Stimulated activated CD4-positive, alpha-beta T cell treated with anti-CD3 and anti-CD28 coated beads, Interleukin-12 subunit alpha, Interleukin-12 subunit beta, amount 100 ng/mL, for 48 hours (primary cell): Measurements from ENCODE around the gene DNM1.
"Not testable (repeated sequence)": the region's sequence is repeated elsewhere in the genome, so short reads cannot be mapped to it uniquely, and the experiment has no call there.

Experiments used
- DNase-seq, 3 donors: peaks; one replicate each; pipeline ENCODE4 v3.0.0-alpha.2; 2020; ENCODE audit warnings: low read depth in 2 of 3, low spot score in 1 of 3

The DNM1 gene

GRCh38 chr9:128274245-128274644 is 71.1 kb downstream of the DNM1 start:
- DNase-seq = no peak

DNA sequence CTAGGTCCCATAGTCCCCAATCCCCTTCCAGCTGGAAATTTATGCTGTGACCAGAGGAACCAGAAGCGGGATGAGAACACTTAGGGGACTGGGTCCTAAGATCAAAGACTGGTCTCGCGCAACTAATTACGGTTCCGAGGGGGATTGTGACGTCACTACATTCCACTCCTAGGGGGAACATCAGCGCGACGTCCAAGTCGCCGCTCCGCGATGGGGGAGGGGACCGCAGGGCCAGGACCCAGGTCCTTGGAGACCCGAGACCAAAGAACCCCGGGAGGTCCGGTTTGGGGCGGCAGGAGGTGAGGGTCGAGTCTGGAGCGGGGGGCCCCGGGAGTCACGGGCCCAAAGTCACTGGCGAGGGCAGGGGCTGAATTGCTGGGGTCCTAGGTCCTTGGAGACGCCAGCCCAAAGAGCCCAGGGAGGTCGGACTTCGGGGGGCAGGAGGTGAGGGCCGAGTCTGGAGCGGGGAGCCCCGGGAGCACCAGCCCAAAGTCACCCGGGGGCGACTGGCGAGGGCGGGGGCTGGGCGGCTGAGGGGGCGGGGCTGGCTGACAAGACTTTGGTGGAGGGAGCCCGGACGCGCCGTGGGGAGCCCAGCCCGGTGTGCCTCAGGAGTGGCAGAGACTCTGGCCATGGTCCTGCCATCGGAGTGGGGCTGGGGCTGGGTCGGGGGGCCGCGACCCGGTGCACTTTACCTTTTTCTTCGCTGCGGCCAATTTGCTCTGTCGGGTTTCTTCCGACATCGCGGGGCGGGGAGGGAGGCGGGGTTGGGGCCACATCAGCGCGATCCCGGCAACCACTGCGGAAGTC is 72.2 kb downstream of the DNM1 start, which contains the start of gene GOLGA2:
Gene GOLGA2, minus strand, starts transcription at position 810 of the 810 bp plus-strand sequence. Its CDS starts 31 bp downstream, at position 779.
- no peak for DNase-seq

DNA sequence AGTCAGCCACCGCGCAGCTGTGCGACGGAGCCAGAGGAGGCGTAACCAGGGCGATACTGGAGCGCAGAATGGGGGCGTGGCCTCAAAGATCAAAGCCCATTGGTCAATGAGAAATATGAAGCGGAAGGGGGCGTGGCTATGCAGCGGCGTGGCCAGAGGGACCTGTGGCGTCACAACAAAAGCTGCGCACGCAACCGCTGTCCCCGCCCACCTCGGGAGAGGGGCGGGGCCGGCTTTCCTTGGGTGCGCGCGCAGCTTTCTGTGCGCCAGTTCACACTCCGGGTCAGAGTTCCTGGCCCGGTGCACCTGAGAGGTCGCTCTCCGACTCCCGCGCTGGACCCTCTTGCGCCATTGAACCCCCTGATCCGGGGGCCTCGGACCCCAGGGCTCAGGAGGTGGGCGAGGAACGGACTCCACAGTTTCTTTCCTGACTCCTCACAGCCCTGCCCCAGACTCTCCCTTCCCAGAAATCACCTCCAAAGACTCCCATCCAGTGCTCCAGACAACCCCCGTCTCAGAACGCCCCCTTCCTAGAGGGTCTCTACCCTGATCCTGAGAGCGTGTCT is 72.9 kb downstream of the DNM1 start, which contains the start of gene SWI5:
Gene SWI5, plus strand, starts transcription at position 269 of the 566 bp plus-strand sequence.
- peak; percentile 100 for DNase-seq

DNA sequence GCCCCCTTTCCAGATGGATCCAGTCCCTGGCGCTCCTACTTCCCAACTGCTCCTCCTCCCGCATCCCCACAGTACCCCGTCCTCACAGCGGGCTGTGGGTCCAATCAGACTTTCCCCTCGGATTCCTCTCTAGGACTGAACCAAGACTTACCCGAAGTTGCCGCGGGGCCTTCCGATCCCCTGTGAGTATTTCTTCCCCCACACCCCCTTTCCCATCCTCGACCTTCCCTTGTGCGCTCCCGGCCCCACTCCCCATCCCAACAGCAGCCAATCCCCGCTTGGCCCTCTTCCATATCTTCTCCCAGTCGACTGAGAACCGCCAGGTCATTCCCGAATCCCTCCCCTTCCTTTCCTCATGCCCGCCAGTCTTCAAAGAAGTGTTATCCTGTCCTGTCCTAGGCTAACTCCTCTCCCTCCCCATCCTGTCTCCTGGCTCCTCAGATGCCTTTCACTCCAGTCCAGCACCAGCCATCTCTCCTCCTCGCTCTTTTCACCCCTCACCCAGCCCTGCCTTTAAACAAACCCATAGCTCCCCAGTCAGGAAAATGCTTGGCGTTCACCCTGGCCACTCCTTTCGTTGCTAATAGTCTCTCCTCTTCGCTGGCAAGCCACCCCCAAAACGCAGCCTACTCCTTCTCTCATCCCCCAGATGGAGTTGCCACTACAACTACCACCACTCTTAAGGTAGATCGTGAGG is 73.5 kb downstream of the DNM1 start:
- no peak for DNase-seq

DNA sequence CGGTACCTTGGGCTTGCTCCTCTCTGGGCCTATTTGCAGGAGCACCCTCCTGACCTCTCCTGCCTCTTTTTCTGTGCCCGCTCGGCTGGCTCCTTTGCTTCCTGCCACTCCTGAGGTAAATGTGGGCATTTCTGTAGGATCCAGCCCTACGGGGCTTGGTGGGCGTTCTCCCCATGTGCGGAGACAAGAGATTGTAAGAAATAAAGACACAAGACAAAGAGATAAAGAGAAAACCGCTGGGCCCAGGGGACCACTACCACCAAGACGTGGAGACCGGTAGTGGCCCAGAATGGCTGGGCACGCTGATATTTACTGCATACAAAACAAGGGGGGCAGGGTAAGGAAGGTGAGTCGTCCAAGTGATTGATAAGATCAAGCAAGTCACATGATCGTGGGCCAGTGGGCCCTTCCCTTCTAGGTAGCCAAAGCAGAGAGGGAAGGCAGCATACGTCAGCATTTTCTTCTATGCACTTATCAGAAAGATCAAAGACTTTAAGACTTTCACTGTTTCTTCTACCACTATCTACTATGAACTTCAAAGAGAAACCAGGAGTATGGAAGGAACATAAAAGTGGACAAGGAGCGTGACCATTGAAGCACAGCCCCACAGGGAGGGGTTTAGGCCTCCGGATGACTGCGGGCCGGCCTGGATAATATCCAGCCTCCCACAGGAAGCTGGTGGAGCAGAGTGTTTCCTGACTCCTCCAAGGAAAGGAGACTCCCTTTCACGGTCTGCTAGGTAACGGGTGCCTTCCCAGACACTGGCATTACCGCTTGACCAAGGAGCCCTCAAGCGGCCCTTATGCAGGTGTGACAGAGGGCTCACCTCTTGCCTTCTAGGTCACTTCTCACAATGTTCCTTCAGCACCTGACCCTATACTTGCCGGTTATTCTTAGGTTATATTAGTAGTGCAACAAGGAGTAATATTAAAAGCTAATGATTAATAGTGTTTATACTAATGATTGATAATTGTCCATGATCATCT is 76.2 kb downstream of the DNM1 start:
- not testable (repeated sequence) for DNase-seq

- DNase-seq = no peak
Observed at GRCh38 chr9:128280084-128280622, 77.0 kb downstream of the DNM1 start.

DNA sequence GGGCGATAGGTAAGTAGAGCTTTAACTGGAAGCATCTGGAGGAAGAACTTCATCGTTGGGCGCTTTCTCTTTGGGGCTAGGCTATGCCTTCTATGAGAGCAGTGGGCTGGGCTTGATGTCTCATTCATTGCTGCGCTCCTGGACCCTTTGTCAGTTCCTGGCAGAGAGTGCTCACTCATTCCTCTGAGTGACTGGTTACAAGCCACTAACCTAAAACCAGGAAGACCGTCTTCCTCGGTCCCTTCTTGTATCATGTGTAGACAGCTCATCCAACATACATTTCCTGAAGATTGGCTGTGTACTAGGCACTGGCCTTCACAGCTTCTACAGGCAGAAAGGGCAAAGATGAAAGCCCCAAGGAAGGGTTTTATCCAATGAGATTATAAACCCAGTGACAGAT is 79.3 kb downstream of the DNM1 start:
- no peak for DNase-seq

GRCh38 chr9:128285033-128285784 is 82.0 kb downstream of the DNM1 start:
- DNase-seq = no peak

DNA sequence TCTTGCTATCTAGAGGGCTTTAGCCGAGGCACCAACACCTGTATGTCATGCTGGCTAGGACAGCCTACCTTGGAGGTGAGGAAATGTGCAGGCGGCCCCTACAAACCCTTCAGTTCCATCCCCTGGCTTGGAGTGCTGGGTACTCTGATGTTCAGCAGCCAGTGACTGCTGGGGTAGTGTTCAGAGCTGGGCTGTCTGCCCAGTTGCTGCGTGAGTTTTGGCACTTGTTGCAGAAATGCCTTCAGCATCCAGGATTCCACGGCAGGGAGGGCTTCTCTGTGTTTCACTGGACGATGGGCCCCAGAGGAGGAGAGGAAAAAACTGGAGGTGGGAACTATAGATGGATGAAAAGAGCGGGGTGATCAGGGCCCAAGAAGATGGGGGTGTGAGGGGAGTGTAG is 83.3 kb downstream of the DNM1 start:
- DNase-seq = no peak

DNA sequence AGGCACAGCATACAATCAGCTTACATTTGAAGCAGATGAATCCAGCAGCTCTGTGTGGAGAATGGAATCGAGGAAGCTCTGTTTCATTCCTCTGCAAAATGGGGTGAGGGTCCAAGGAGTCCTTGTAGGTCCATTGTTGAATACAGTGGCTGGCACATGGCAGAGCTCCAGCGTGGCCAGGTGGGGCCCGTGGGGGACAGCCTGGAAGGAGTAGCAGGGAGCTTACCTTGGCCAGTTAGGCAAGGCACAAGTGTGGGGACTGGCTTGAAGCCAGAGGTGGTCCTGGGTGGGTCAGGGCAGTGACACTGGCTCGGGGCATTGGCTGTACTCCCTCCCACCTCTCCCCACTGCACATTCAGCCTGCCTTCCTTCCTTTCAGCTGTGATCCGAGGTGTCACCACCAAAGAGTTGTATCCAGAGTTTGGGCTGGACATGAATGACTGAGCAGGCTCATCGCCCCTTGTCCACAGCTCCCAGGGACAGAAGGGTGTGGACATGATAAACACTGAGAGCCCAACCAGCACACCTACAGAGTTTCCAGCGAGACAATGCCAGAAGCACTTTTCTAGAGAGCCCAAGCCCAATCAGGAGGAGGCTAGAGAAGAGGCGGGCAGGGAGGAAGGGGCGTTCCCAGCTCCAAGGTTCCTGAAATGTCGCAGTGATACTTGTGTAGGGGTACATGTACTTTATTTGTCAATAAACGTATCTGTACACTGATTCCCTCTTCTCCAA is 85.3 kb downstream of the DNM1 start:
- DNase-seq = no peak

DNA sequence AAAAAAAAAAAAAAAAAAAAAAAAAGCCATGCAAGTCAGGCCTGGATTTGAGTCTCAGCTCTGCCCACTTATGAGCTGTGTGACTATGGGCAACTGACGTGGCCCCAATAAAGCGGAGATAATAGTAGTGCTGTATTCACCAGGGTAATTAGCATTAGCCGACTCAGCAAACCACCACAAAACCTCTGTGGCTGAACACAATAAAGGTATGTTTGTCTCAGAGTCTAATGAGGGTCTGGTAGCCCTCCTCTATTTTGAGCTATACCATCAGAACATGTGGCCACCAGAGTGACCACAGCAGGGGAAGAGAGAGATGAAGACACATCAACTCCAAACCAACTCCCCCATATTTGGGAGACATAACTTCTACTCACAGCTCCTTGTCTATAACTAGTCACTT is 88.8 kb downstream of the DNM1 start:
- no peak for DNase-seq

- no peak for DNase-seq
Observed at GRCh38 chr9:128293091-128293490, 89.9 kb downstream of the DNM1 start.

DNA sequence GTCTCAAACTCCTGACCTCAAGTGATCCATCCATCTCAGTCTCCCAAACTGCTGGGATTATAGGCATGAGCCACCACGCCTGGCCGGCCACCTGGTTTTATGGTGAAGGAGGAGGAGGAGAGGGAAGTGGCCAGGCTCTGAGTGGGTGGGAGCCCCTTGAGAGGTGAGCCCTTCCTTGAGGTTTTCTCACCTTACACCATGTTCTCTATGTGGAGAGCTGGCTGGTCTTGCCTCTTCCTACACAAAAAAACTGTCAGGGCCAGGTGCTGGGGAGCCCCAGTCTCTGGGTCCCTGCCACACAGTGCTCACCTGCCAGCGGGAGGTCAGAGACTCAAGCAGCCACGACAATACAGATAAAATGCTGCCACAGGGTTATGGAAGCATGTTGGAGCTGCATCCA is 91.0 kb downstream of the DNM1 start:
- no peak for DNase-seq

- DNase-seq = no peak
Observed at GRCh38 chr9:128296340-128297220, 93.4 kb downstream of the DNM1 start.

DNA sequence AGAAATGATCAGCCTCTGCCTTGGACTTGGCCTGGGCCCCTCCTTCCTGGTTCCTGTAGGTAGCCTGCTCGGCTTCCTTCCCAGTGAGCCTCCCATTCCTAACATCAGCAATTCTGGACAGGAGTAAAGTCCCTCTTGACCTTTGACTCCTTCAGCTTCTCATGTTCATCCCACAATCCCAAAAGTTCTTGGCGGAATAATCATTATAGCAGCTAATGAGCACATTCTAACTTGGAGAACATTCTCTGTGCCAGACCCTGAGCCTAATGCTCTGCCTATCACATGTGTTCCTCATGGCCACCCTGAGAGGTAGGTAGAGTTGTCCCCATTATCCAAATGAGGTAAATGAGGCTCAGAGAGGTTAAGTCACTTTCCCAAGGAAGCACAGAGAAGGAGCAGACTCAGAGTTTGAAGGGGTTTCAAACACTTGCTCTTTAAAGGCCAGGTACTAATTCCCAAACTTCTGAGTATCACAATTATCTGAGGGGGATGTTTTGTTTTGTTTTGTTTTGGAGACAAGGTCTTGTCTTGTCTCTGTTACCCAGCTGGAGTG is 94.1 kb downstream of the DNM1 start:
- DNase-seq = no peak

GRCh38 chr9:128298535-128299482 is 95.6 kb downstream of the DNM1 start:
- DNase-seq = no peak
